ENCODE data around the gene STK11IP. TPM values are rescaled to one million over a fixed set of nuclear protein-coding genes. Genes with fewer than 3 reads are reported as not detected.
A peak's percentile ranks its signal among the peaks of the same experiment; 100 is the strongest.

STK11IP gene
- total and polyA plus RNA-seq, 9 of the 15 experiments (the other 6 are each of a cell fraction or from before 2014, with no cell fraction given) = 0.52 to 21.7 (median 5.6) TPM

DNA sequence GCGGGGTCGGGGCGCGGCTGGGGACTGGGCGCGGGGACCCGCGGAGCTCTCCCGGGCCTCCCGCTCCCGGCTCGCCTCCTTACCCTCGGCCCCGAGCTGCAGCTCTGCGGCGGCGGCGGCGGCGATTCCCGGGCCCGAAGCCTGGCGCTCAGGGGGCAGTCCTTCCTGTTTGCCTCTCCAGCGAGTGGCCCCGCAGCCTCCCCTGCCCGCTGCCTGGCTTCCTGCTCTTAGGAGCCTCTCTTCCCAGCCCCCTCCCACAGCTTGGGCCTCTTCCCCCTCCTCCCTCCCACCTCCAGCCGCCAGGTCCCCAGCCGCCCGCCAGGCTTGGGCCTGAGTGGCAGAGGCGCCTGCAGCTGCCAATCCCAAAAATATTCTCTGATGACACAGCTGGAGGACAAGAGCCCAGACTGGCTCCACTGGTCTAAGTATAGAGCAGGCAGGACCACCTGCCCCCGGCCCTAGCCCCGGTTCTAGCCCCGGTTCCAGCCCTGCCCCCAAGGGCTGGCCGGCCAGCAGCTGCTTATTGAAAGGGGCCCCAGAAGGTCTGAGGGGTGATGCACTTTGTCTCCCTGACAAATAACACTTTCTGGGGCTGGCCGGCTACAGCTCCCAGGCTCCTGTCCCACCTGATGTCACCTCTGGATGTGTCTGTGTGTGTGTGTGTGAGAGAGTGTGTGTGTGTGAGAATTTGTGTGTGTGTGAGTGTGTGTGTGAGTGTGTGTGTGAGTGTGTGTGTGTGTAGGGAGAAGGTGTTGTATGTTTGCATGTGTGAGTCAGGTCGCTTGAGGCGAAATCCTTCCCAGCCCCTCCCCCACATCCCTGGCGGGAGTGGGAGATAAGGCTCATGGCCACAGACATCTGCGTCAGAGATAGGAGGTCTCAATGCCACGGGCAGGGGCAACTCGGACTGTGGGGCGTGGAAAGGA, 26.1 kb upstream of the STK11IP start, which contains the start of gene OBSL1 (continued):
- TF ChIP-seq NR2C2 (CRISPR knock-in tag; IDR thresholded peaks at IDR 0.05) (no peak), NR2C2 (tag; IDR thresholded peaks at IDR 0.05) (peak; percentile 69), SNRNP70 (optimal IDR thresholded peaks at IDR 0.05; ENCODE audit: low read depth, low read length) (no peak), ZNF764 (CRISPR knock-in tag; IDR thresholded peaks at IDR 0.05; ENCODE audit: low read depth) (no peak), JUN (IDR thresholded peaks at IDR 0.05; ENCODE audit: borderline replicate concordance, low read depth, low read length) (peak; percentile 66; the same call in 1 of the 2 replicates), JUN (CRISPR knock-in tag; IDR thresholded peaks at IDR 0.05; ENCODE audit: borderline replicate concordance) (0 out of 2 replicates have a peak, but pooled peaks have one; percentile 37), TAF1 (IDR thresholded peaks at IDR 0.05; ENCODE audit: control insufficient read depth, extremely low read depth, insufficient read depth, low read length, severe bottlenecking) (peak; percentile 41), STAG1 (CRISPR knock-in tag; IDR thresholded peaks at IDR 0.05; ENCODE audit: borderline replicate concordance) (no peak), ZNF507 (tag; conservative IDR thresholded peaks at IDR 0.05) (no peak), ZNF717 (CRISPR knock-in tag; IDR thresholded peaks at IDR 0.05) (no peak)
- TF ChIP-seq, protein P1, sequence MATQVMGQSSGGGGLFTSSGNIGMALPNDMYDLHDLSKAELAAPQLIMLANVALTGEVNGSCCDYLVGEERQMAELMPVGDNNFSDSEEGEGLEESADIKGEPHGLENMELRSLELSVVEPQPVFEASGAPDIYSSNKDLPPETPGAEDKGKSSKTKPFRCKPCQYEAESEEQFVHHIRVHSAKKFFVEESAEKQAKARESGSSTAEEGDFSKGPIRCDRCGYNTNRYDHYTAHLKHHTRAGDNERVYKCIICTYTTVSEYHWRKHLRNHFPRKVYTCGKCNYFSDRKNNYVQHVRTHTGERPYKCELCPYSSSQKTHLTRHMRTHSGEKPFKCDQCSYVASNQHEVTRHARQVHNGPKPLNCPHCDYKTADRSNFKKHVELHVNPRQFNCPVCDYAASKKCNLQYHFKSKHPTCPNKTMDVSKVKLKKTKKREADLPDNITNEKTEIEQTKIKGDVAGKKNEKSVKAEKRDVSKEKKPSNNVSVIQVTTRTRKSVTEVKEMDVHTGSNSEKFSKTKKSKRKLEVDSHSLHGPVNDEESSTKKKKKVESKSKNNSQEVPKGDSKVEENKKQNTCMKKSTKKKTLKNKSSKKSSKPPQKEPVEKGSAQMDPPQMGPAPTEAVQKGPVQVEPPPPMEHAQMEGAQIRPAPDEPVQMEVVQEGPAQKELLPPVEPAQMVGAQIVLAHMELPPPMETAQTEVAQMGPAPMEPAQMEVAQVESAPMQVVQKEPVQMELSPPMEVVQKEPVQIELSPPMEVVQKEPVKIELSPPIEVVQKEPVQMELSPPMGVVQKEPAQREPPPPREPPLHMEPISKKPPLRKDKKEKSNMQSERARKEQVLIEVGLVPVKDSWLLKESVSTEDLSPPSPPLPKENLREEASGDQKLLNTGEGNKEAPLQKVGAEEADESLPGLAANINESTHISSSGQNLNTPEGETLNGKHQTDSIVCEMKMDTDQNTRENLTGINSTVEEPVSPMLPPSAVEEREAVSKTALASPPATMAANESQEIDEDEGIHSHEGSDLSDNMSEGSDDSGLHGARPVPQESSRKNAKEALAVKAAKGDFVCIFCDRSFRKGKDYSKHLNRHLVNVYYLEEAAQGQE (IDR thresholded peaks at IDR 0.05; ENCODE audit: borderline replicate concordance) = no peak; the same call in 1 of the 2 replicates
- TF ChIP-seq, protein P1 (CRISPR knock-in tag; IDR thresholded peaks at IDR 0.05; ENCODE audit: low read depth) = no peak
- TF ChIP-seq, protein P2, sequence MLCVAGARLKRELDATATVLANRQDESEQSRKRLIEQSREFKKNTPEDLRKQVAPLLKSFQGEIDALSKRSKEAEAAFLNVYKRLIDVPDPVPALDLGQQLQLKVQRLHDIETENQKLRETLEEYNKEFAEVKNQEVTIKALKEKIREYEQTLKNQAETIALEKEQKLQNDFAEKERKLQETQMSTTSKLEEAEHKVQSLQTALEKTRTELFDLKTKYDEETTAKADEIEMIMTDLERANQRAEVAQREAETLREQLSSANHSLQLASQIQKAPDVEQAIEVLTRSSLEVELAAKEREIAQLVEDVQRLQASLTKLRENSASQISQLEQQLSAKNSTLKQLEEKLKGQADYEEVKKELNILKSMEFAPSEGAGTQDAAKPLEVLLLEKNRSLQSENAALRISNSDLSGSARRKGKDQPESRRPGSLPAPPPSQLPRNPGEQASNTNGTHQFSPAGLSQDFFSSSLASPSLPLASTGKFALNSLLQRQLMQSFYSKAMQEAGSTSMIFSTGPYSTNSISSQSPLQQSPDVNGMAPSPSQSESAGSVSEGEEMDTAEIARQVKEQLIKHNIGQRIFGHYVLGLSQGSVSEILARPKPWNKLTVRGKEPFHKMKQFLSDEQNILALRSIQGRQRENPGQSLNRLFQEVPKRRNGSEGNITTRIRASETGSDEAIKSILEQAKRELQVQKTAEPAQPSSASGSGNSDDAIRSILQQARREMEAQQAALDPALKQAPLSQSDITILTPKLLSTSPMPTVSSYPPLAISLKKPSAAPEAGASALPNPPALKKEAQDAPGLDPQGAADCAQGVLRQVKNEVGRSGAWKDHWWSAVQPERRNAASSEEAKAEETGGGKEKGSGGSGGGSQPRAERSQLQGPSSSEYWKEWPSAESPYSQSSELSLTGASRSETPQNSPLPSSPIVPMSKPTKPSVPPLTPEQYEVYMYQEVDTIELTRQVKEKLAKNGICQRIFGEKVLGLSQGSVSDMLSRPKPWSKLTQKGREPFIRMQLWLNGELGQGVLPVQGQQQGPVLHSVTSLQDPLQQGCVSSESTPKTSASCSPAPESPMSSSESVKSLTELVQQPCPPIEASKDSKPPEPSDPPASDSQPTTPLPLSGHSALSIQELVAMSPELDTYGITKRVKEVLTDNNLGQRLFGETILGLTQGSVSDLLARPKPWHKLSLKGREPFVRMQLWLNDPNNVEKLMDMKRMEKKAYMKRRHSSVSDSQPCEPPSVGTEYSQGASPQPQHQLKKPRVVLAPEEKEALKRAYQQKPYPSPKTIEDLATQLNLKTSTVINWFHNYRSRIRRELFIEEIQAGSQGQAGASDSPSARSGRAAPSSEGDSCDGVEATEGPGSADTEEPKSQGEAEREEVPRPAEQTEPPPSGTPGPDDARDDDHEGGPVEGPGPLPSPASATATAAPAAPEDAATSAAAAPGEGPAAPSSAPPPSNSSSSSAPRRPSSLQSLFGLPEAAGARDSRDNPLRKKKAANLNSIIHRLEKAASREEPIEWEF (CRISPR knock-in tag; IDR thresholded peaks at IDR 0.05) = no peak

Data from K562 (cell line).